Nephron progenitor cell (in vitro differentiated cells): ENCODE data around the gene PCSK1N.

Source experiments
- DNase-seq: peaks from one replicate; pipeline ENCODE4 v3.0.0; 2021
- H3K27ac Mint-ChIP-seq: 2 replicates; pipeline ENCODE4 v1.8.0; 2021; ENCODE audit warnings: mild to moderate bottlenecking, moderate library complexity, mixed read lengths
- H3K27me3 Mint-ChIP-seq: 2 replicates; pipeline ENCODE4 v1.8.0; 2021; ENCODE audit warnings: mild to moderate bottlenecking, low read depth, mixed read lengths; ENCODE audit not compliant: poor library complexity
- H3K36me3 Mint-ChIP-seq: 2 replicates; pipeline ENCODE4 v1.8.0; 2021; ENCODE audit warnings: low read depth, mixed read lengths
- H3K4me1 Mint-ChIP-seq: 2 replicates; pipeline ENCODE4 v1.8.0; 2021; ENCODE audit warnings: mixed read lengths
- H3K4me3 Mint-ChIP-seq: 2 replicates; pipeline ENCODE4 v1.8.0; 2021; ENCODE audit warnings: mild to moderate bottlenecking, moderate library complexity, mixed read lengths
- H3K9me3 Mint-ChIP-seq: 2 replicates; pipeline ENCODE4 v1.8.0; 2021; ENCODE audit warnings: mild to moderate bottlenecking, moderate library complexity, mixed read lengths
- CTCF ChIP-seq: fragments of 200-600 bp; sonication (generic); IDR thresholded peaks from 2 replicates; pipeline ENCODE4 v1.5.0; 2021; ENCODE audit warnings: antibody characterized with exemption

PCSK1N gene

GRCh38 chrX:48815266-48815665 lies 20.1 kb downstream of the PCSK1N start:
- no peak for TF ChIP-seq CTCF
- Mint-ChIP-seq H3K36me3 (peaks cover 55% of the 10 kb centered on the region), H3K27me3 (peaks cover 3% of the 10 kb centered on the region), H3K4me1 (no peaks in the 10 kb centered on the region), H3K9me3 (peaks cover 62% of the 10 kb centered on the region), H3K4me3 (no peak overlapping the region), H3K27ac (no peak overlapping the region)
- no peak for DNase-seq

- DNase-seq = no peak
- Mint-ChIP-seq H3K36me3 (peaks cover 50% of the 10 kb centered on the region), H3K27me3 (peaks cover 3% of the 10 kb centered on the region), H3K9me3 (peaks cover 58% of the 10 kb centered on the region), H3K27ac (no peak overlapping the region), H3K4me3 (no peak overlapping the region), H3K4me1 (no peaks in the 10 kb centered on the region)
- TF ChIP-seq CTCF = no peak
Observed at GRCh38 chrX:48814722-48815121, 20.7 kb downstream of the PCSK1N start.

- Mint-ChIP-seq H3K4me3 (no peak overlapping the region), H3K36me3 (peaks cover 42% of the 10 kb centered on the region), H3K27ac (no peak overlapping the region), H3K9me3 (peaks cover 48% of the 10 kb centered on the region), H3K27me3 (peaks cover 3% of the 10 kb centered on the region), H3K4me1 (no peaks in the 10 kb centered on the region)
- no peak for TF ChIP-seq CTCF
- no peak for DNase-seq
Observed at GRCh38 chrX:48813644-48814043, 21.8 kb downstream of the PCSK1N start.

- Mint-ChIP-seq H3K27ac (no peak overlapping the region), H3K4me3 (no peak overlapping the region), H3K27me3 (no peaks in the 10 kb centered on the region), H3K9me3 (peaks cover 37% of the 10 kb centered on the region), H3K36me3 (peaks cover 34% of the 10 kb centered on the region), H3K4me1 (peaks cover 16% of the 10 kb centered on the region)
- no peak for DNase-seq
- TF ChIP-seq CTCF = no peak
Observed at GRCh38 chrX:48806081-48806480, 29.3 kb downstream of the PCSK1N start.

GRCh38 chrX:48802905-48803200 lies 32.6 kb downstream of the PCSK1N start:
- TF ChIP-seq CTCF = no peak
- Mint-ChIP-seq H3K9me3 (peaks cover 51% of the 10 kb centered on the region), H3K36me3 (peaks cover 29% of the 10 kb centered on the region), H3K4me1 (peaks cover 24% of the 10 kb centered on the region), H3K27ac (peak overlapping the region; percentile 100), H3K4me3 (peak overlapping the region; percentile 96), H3K27me3 (no peaks in the 10 kb centered on the region)
- no peak for DNase-seq

GRCh38 chrX:48802089-48802904 lies 33.1 kb downstream of the PCSK1N start:
- peak overlapping the region; percentile 100 for H3K27ac Mint-ChIP-seq
- H3K9me3 Mint-ChIP-seq = peaks cover 57% of the 10 kb centered on the region
- H3K27me3 Mint-ChIP-seq = no peaks in the 10 kb centered on the region
- no peak for TF ChIP-seq CTCF
- H3K4me3 Mint-ChIP-seq = peak overlapping the region; percentile 96
- H3K36me3 Mint-ChIP-seq = peaks cover 29% of the 10 kb centered on the region
- peak; percentile 81 for DNase-seq
- H3K4me1 Mint-ChIP-seq = peaks cover 24% of the 10 kb centered on the region
